T1000 (cell line): ENCODE data around the gene FABP7.

Experiments
- DNase-seq: peaks from one replicate; lab custom pipeline; 2025; ENCODE audit warnings: mixed read lengths; lab: John Stamatoyannopoulos, UW

Gene FABP7

DNA sequence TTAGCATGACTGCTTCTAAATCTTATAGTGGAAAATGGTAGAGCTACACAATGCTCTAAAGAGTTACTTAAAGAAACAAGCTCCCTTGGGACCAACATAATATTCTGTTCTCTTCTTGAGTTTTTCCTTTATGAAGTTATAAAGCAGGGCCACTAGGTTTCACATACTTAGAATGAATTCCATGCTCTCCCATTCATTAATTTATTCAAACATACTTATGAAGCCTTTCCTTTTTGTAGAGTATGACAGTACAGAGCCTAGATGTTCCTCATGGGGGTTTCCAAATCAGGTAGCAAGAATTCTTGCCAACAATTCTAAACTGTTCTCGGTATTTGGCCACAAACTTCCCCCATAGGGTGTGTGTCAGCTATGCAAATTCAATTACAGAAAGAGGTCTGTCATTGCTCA is 20.6 kb upstream of the FABP7 start:
- DNase-seq = no peak

DNA sequence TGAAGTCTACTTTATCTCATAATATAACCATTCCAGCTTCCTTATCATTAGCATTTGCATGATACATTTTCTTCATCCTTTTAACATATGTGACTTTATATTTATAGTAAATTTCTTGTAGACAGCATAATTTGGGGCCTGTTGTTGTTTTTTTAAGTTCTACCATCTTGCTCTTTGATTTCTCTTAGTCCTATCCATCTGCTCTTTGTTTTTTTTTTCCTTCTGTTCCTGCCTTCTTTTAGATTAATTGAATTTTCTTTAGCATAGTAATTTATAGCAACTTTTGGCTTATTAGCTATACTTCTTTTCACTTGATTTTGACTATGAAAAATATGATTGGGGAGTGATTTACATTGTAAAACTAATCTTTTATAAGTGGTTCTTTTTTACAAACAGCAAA is 19.2 kb upstream of the FABP7 start:
- no peak for DNase-seq

GRCh38 chr6:122766256-122766655 is 13.3 kb upstream of the FABP7 start:
- no peak for DNase-seq

GRCh38 chr6:122770835-122771601 is 8.5 kb upstream of the FABP7 start:
- no peak for DNase-seq

GRCh38 chr6:122772724-122773415 is 6.6 kb upstream of the FABP7 start:
- no peak for DNase-seq

- DNase-seq = no peak
Measured at GRCh38 chr6:122775975-122776374, 3.5 kb upstream of the FABP7 start.

- no peak for DNase-seq
Measured at GRCh38 chr6:122778302-122778701, 1.2 kb upstream of the FABP7 start.

DNA sequence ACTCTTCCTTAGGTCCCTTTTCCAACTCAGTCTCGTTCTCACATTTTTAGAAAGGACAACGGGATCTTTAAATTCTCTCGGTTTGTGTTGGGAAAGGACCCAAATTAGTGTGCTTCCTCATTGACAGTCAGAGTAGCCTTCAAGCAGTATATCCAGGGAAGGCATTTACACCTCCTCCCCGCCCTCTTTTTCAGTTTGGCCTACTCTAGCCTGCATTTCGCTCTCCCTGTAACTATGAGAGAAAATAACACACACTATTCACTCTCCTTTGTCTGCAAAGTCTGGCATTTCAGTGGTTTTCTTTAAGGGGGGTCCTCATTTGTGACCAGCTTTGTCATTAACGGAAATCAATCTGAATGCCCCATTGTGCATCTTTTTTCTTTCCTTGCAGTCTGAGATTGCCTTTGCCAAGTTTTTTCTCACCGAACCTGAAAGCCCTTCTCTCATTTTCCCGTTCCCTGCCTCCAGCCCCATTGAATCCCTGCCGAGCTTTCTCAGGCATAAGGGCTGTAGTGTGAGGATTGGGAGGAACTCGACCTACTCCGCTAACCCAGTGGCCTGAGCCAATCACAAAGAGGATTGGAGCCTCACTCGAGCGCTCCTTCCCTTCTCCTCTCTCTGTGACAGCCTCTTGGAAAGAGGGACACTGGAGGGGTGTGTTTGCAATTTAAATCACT is 393 bp upstream of the FABP7 start:
- DNase-seq = no peak

GRCh38 chr6:122780114-122780513 is 598 bp downstream of the FABP7 start:
- no peak for DNase-seq

DNA sequence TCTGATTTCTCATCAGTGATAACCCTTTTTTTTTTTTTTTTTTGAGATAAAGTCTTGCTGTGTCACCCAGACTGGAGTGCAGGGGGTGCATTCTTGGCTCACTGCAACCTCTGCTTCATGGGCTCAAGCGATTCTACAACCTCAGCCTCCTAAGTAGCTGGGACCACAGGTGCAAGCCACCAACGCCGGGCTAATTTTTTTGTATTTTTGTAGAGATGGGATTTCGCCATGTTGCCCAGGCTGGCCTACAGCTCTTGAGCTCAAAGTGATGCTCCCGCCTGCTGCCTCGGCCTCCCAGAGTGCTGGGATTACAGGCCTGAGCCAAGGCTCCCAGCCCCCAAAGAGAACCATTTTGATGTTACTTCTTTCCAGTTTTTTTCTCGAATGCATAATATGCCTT is 2.2 kb downstream of the FABP7 start:
- no peak for DNase-seq

GRCh38 chr6:122783401-122783800 is 3.9 kb downstream of the FABP7 start:
- DNase-seq = no peak

DNA sequence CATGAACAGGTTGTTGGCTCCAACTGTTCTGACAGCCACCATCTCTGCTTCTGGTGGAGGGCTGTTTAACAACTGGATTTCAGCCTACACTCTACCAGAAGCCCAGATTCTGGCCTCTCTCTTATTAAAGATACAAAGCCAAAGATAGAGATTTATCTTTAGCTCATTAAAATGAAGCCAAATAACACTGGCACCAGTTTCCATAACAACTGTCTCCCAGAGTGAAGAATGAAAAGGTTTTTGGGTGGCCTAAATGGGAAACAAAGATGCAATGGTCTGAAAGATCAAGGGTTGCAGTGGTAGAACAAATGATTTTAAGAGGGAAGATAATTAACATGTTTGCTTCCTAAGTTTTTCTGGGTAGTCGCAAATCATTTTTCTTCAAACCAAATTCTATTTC is 6.4 kb downstream of the FABP7 start:
- no peak for DNase-seq

GRCh38 chr6:122787721-122788120 is 8.2 kb downstream of the FABP7 start:
- DNase-seq = no peak

DNA sequence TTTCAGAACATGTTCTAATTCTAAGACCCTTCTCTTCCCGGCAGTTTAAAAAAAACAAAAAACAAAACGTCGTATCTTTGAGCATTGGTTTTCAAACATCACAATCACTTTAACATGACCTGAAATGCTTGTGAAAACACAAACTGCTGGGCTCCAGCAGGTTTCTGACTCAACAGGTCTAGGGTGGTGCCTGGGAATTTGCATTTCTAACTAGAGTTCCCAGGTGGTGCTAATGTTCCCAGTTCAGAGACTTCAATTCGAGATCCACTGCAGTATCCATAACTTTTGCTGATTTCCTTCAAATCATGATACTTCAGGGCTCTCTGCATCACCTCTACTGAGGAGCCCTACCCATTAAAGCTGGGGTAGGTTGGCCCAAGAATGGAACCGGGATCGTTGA is 8.7 kb downstream of the FABP7 start:
- no peak for DNase-seq

GRCh38 chr6:122788663-122789181 is 9.2 kb downstream of the FABP7 start:
- no peak for DNase-seq

DNA sequence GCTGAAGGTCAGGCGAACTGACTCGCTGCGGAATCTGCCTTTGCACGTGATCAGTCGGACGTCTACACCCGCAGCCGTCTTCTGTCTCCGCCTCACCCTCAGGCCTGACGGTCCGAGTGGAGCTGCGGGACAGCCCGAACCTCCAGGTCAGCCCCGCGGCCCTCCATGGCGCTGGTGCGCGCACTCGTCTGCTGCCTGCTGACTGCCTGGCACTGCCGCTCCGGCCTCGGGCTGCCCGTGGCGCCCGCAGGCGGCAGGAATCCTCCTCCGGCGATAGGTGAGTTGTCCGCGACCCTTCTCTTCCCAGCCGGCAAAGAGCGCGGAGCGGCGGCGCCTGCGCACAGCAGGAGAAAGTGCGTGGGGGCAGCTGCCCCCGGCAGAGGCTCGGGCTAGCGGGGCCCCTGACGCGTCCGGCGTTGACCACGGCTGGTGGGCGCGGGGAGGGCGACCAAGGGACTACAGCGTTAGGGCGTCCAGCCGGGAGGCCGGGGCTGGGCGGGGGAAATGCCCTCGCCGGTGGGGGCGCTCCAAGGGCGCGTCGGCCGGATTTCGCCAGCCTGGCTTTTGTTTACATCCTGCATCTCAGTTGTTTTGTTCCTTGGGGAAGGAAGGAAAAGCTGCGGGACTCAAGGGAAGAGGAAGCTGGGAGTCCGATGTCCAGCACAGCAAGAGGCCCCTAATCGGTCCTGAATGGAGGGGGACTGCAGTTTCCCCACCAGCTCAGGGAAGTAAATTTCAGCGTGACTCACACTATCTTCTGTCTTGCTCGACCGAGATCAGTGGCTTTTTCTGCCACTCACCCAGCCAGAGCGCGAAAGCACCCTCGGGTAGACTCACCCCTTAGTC is 9.9 kb downstream of the FABP7 start, which contains the start of gene SMPDL3A:
TSS of gene SMPDL3A (plus strand) at position 77 of the 846 bp plus-strand sequence. CDS start at position 166, 89 bp downstream.
- peak; percentile 73 for DNase-seq

GRCh38 chr6:122790028-122790422 is 10.5 kb downstream of the FABP7 start:
- no peak for DNase-seq

- DNase-seq = no peak
Measured at GRCh38 chr6:122790423-122791309, 11.2 kb downstream of the FABP7 start.

GRCh38 chr6:122791310-122791679 is 11.8 kb downstream of the FABP7 start:
- no peak for DNase-seq

- no peak for DNase-seq
Measured at GRCh38 chr6:122792766-122793165, 13.2 kb downstream of the FABP7 start.

DNA sequence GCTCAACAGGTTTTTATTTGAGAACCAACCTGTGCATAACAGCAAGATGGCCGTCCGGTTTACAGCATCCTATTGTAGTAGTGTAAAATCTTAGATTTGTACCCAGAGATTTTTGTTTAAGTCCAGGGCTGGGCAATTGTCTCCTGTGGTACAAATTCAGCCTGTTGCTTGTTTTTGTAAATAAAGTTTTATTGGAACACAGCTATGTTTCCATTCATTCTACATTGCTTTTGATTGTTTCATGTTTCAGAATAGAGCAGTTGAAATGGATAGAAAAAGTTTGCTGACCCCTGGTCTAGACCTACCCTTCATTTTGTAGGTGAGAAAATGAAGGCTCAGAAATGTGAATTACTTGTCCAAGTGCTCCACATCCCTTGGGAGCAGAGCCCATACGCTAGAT is 18.0 kb downstream of the FABP7 start:
- DNase-seq = no peak
